PC-9 (cell line): ENCODE data around the gene TMSB10. TPM values are rescaled to one million over a fixed set of nuclear protein-coding genes. Genes with fewer than 3 reads are reported as not detected.

Experiments used
- BruUV-seq: library from RNA; stranded (reverse); fragments of 400-500 nt; replicated peaks from 2 replicates; lab custom pipeline; 2021; lab: Mats Ljungman, UMichigan
- CTCF ChIA-PET: fragments of 300-600 bp; sonication (Branson Sonifier 250); formaldehyde crosslinking; loops from one replicate; lab custom pipeline; 2022; ENCODE audit warnings: antibody characterized with exemption; lab: Charles Lee
- POLR2A ChIA-PET: fragments of 300-600 bp; sonication (Branson Sonifier 250); formaldehyde crosslinking; loops from one replicate; lab custom pipeline; 2022; ENCODE audit warnings: antibody characterized with exemption; ENCODE audit not compliant: unreplicated experiment; lab: Charles Lee
- DNase-seq, 2 experiments: peaks; one replicate each; pipeline versions ENCODE4 v3.0.0 to v3.0.0-alpha.2; 2015 to 2022; ENCODE audit warnings: mixed read lengths in 1 of 2
- H2AFZ ChIP-seq: fragments of 200-600 bp; sonication (generic); 2 replicates; pipeline ENCODE4 v1.8.1; 2017; ENCODE audit warnings: antibody characterized with exemption
- H3F3A ChIP-seq: fragments of 200-600 bp; sonication (generic); 2 replicates; pipeline ENCODE4 v1.8.1; 2017; ENCODE audit warnings: antibody characterized with exemption, mild to moderate bottlenecking, low read depth; ENCODE audit not compliant: insufficient read depth
- H3K27ac ChIP-seq: fragments of 200-600 bp; sonication (generic); 2 replicates; pipeline ENCODE4 v1.6.1; 2016; ENCODE audit warnings: mixed run types
- H3K27me3 ChIP-seq: fragments of 200-600 bp; sonication (generic); 2 replicates; pipeline ENCODE4 v1.6.1; 2016; ENCODE audit warnings: low read depth, mixed run types; ENCODE audit not compliant: insufficient read depth
- H3K36me3 ChIP-seq: fragments of 200-600 bp; sonication (generic); 2 replicates; pipeline ENCODE4 v1.6.1; 2016; ENCODE audit warnings: low read depth, mixed run types
- H3K4me1 ChIP-seq: fragments of 200-600 bp; sonication (generic); replicated peaks from 2 replicates; pipeline ENCODE4 v1.6.1; 2016; ENCODE audit warnings: mixed run types; ENCODE audit not compliant: insufficient read depth
- H3K4me2 ChIP-seq: fragments of 200-600 bp; sonication (generic); 2 replicates; pipeline ENCODE4 v1.6.1; 2017; ENCODE audit warnings: mixed run types
- H3K4me3 ChIP-seq: fragments of 200-600 bp; sonication (generic); 2 replicates; pipeline ENCODE4 v1.6.1; 2016; ENCODE audit warnings: mixed run types
- H3K79me2 ChIP-seq: fragments of 200-600 bp; sonication (generic); 2 replicates; pipeline ENCODE4 v1.6.1; 2017; ENCODE audit warnings: low read depth, mixed run types
- H3K9me2 ChIP-seq: fragments of 200-600 bp; sonication (generic); 2 replicates; pipeline ENCODE4 v1.8.1; 2017; ENCODE audit warnings: mild to moderate bottlenecking; ENCODE audit not compliant: insufficient read depth
- H3K9me3 ChIP-seq: fragments of 200-600 bp; sonication (generic); 2 replicates; pipeline ENCODE4 v1.8.1; 2016; ENCODE audit warnings: low read depth; ENCODE audit not compliant: insufficient read depth
- H4K20me1 ChIP-seq: fragments of 200-600 bp; sonication (generic); 2 replicates; pipeline ENCODE4 v1.8.1; 2017; ENCODE audit not compliant: insufficient read depth
- CTCF ChIP-seq: fragments of 200-600 bp; sonication (generic); conservative IDR thresholded peaks from 2 replicates; pipeline ENCODE4 v1.6.1; 2017; ENCODE audit warnings: mixed run types, antibody characterized with exemption, mild to moderate bottlenecking, moderate library complexity
- EZH2 ChIP-seq: fragments of 200-600 bp; sonication (generic); IDR thresholded peaks from 2 replicates; pipeline ENCODE4 v1.8.0; 2017; ENCODE audit warnings: antibody characterized with exemption, low read depth
- intact Hi-C: fragments of 100-400 bp; cut with micrococcal nuclease; formaldehyde crosslinking; loops from one replicate; pipeline ENCODE4 v1.10.0; 2022; ENCODE audit not compliant: unreplicated experiment
- total RNA-seq: library from RNA; stranded (reverse); gene quantifications from 2 replicates; pipeline ENCODE4 v1.2.3, GENCODE V29; 2021

Gene TMSB10
- total RNA-seq, 1 experiment from 2014 or later: 1,668 TPM

GRCh38 chr2:84924173-84925106 is 19.0 kb downstream of the TMSB10 start:
- ChIA-PET CTCF (interaction anchor here (0.6 to 1.7 kb wide), 6 partner anchors 18 to 374 kb away, joined by 3 to 15 read pairs (median 6); no protein-coding TSS in a partner anchor), POLR2A (no interaction called here)
- Histone ChIP-seq H3K27ac (no peak overlapping the region), H3K36me3 (no peaks in the 10 kb centered on the region), H3K4me3 (no peak overlapping the region), H3K4me2 (no peak overlapping the region), H3K79me2 (no peaks in the 10 kb centered on the region), H3K9me2 (no peaks in the 10 kb centered on the region), H3K27me3 (no peaks in the 10 kb centered on the region), H3K9me3 (no peaks in the 10 kb centered on the region), H2AFZ (no peak overlapping the region), H4K20me1 (no peaks in the 10 kb centered on the region), H3F3A (peaks cover 12% of the 10 kb centered on the region), H3K4me1 (peaks cover 19% of the 10 kb centered on the region)
- intact Hi-C loops: loop anchor here (1.0 to 10.0 kb wide), 6 partner anchors 42 to 429 kb away; partner anchors contain the start of gene TCF7L1
- DNase-seq: no peak
- no TSS peak for BruUV-seq
- TF ChIP-seq EZH2 (no peak), CTCF (no peak)

GRCh38 chr2:84925336-84925723 is 19.9 kb downstream of the TMSB10 start:
- Histone ChIP-seq H3K4me1 (peaks cover 12% of the 10 kb centered on the region), H2AFZ (no peak overlapping the region), H3K27ac (no peak overlapping the region), H3K4me3 (no peak overlapping the region; the same call in 1 of the 2 replicates), H3K36me3 (no peaks in the 10 kb centered on the region), H3K9me2 (no peaks in the 10 kb centered on the region), H3F3A (peaks cover 5% of the 10 kb centered on the region; the same call in 1 of the 2 replicates), H3K79me2 (no peaks in the 10 kb centered on the region), H3K4me2 (peak overlapping the region; percentile 77), H3K27me3 (no peaks in the 10 kb centered on the region), H4K20me1 (no peaks in the 10 kb centered on the region), H3K9me3 (no peaks in the 10 kb centered on the region)
- DNase-seq: no peak
- BruUV-seq: no TSS peak
- TF ChIP-seq EZH2 (no peak), CTCF (no peak)
- intact Hi-C loops: loop anchor here (1.0 to 10.0 kb wide), 6 partner anchors 43 to 430 kb away; partner anchors contain the start of gene TCF7L1
- CTCF ChIA-PET: interaction anchor here (0.5 to 1.7 kb wide), 12 partner anchors 15 to 373 kb away, joined by 3 to 15 read pairs (median 5); no protein-coding TSS in a partner anchor
- POLR2A ChIA-PET: interaction anchor here (1.2 kb wide), 1 partner anchor 33 kb away, joined by 3 read pairs; no protein-coding TSS in a partner anchor

GRCh38 chr2:84925724-84926376 is 20.4 kb downstream of the TMSB10 start:
- Histone ChIP-seq H3K4me2 (peak overlapping the region; percentile 77), H4K20me1 (no peaks in the 10 kb centered on the region), H3K36me3 (no peaks in the 10 kb centered on the region), H3K27me3 (no peaks in the 10 kb centered on the region), H3K4me3 (peak overlapping the region; percentile 52), H3K27ac (no peak overlapping the region), H3K4me1 (peaks cover 9% of the 10 kb centered on the region; the same call in 1 of the 2 replicates), H3F3A (peaks cover 2% of the 10 kb centered on the region; the same call in 1 of the 2 replicates), H2AFZ (peak overlapping the region; percentile 71), H3K79me2 (no peaks in the 10 kb centered on the region), H3K9me2 (no peaks in the 10 kb centered on the region), H3K9me3 (no peaks in the 10 kb centered on the region)
- peak; percentile 92 to 99 for DNase-seq
- ChIA-PET CTCF (interaction anchor here (0.5 to 1.7 kb wide), 15 partner anchors 14 to 372 kb away, joined by 3 to 15 read pairs (median 4); no protein-coding TSS in a partner anchor), POLR2A (interaction anchor here (1.2 kb wide), 1 partner anchor 32 kb away, joined by 3 read pairs; no protein-coding TSS in a partner anchor)
- TSS peak; percentile 23 for BruUV-seq
- intact Hi-C loops: loop anchor here (1.0 to 10.0 kb wide), 8 partner anchors 44 to 431 kb away; partner anchors contain the start of genes KCMF1 and TCF7L1
- TF ChIP-seq CTCF (peak; percentile 97), EZH2 (no peak)
